ENCODE results near the gene ATP13A4.

- TF ChIP-seq CTCF (IDR thresholded peaks at IDR 0.05) (no peak), POLR2AphosphoS5 (IDR thresholded peaks at IDR 0.05; ENCODE audit: insufficient read depth in 1 of 2, low read depth in 1 of 2) (no peak), POLR2A (IDR thresholded peaks at IDR 0.05) (no peak)
These were observed 47.8 kb downstream of the ATP13A4 start for GRCh38 chr3:193506921-193507320.

Data from vagina (tissue), 2 donors.